H1 (cell line): ENCODE measurements around the gene CHCHD3. TPM values are rescaled to one million over a fixed set of nuclear protein-coding genes. Genes with fewer than 3 reads are reported as not detected.

Experiments
- CTCF ChIA-PET: fragments of 300-600 bp; sonication (Branson Sonifier 250); formaldehyde crosslinking; loops from one replicate; lab custom pipeline; 2021; ENCODE audit not compliant: partially characterized antibody; lab: Charles Lee
- POLR2A ChIA-PET: fragments of 300-600 bp; sonication (Branson Sonifier 250); formaldehyde crosslinking; loops from one replicate; lab custom pipeline; 2021; ENCODE audit warnings: inconsistent platforms; ENCODE audit not compliant: partially characterized antibody; lab: Charles Lee
- DNase-seq, 2 experiments: peaks; one replicate each; pipeline versions ENCODE4 v3.0.0 to v3.0.0-alpha.2; 2010 to 2022; ENCODE audit warnings: low spot score in 2 of 2, low read depth in 1 of 2, mixed read lengths in 1 of 2
- FAIRE-seq: peaks from 2 replicates; lab custom pipeline; 2011; peaks lifted over from hg19 to GRCh38; lab: Jason Lieb, UNC
- H2AFZ ChIP-seq: 2 replicates; pipeline ENCODE4 v1.8.1; 2012; ENCODE audit warnings: low read length, inconsistent platforms
- H2AK5ac ChIP-seq: 2 replicates; pipeline ENCODE4 v1.6.1; 2013; ENCODE audit warnings: low read depth, low read length
- H2BK120ac ChIP-seq: replicated peaks from 2 replicates; pipeline ENCODE3; 2013; ENCODE audit warnings: low read depth, low read length, inconsistent platforms
- H2BK12ac ChIP-seq: 2 replicates; pipeline ENCODE4 v1.6.1; 2013; ENCODE audit warnings: low read depth, low read length
- H2BK15ac ChIP-seq: 2 replicates; pipeline ENCODE4 v1.6.1; 2013; ENCODE audit warnings: low read length
- H2BK20ac ChIP-seq: 2 replicates; pipeline ENCODE4 v1.6.1; 2013; ENCODE audit warnings: low read length
- H2BK5ac ChIP-seq: 2 replicates; pipeline ENCODE4 v1.6.1; 2013; ENCODE audit warnings: low read depth, low read length
- H3K14ac ChIP-seq: 2 replicates; pipeline ENCODE4 v1.6.1; 2013; ENCODE audit warnings: inconsistent platforms; ENCODE audit not compliant: insufficient read length
- H3K18ac ChIP-seq: 2 replicates; pipeline ENCODE4 v1.6.1; 2013; ENCODE audit warnings: low read length; ENCODE audit errors: extremely low read depth
- H3K23ac ChIP-seq: 2 replicates; pipeline ENCODE4 v1.6.1; 2013; ENCODE audit warnings: inconsistent platforms; ENCODE audit not compliant: insufficient read length
- H3K23me2 ChIP-seq: 2 replicates; pipeline ENCODE4 v1.6.1; 2013; ENCODE audit warnings: low read depth, low read length
- H3K27ac ChIP-seq: 2 replicates; pipeline ENCODE4 v1.6.1; 2011; ENCODE audit warnings: low read depth, low read length, inconsistent platforms
- H3K27me3 ChIP-seq, 4 experiments: replicated peaks in 1 of 4; 1 replicate in 1 of 4; 2 replicates in 3 of 4; pipeline versions ENCODE4 v1.6.1 to v1.8.1; 2011 to 2013; ENCODE audit warnings: low read length in 3 of 4, mild to moderate bottlenecking in 3 of 4, inconsistent platforms in 2 of 4, mixed read lengths in 2 of 4, moderate library complexity in 1 of 4; ENCODE audit not compliant: control insufficient read depth in 3 of 4, insufficient read depth in 3 of 4; ENCODE audit errors: extremely low read depth in 1 of 4
- H3K36me3 ChIP-seq, 4 experiments: 2 replicates each; pipeline versions ENCODE4 v1.6.1 to v1.8.1; 2011 to 2013; ENCODE audit warnings: mild to moderate bottlenecking in 4 of 4, low read length in 3 of 4, moderate library complexity in 2 of 4, control low read depth in 1 of 4, inconsistent platforms in 1 of 4; ENCODE audit not compliant: insufficient read depth in 4 of 4, control insufficient read depth in 2 of 4
- H3K4ac ChIP-seq: replicated peaks from 2 replicates; pipeline ENCODE3; 2013; ENCODE audit warnings: low read length, low read depth, mixed read lengths, inconsistent platforms; ENCODE audit not compliant: insufficient read length
- H3K4me1 ChIP-seq, 4 experiments: replicated peaks in 1 of 4; 1 replicate in 1 of 4; 2 replicates in 3 of 4; pipeline versions ENCODE4 v1.6.1 to v1.8.1; 2011 to 2013; ENCODE audit warnings: low read length in 3 of 4, inconsistent platforms in 2 of 4, mixed read lengths in 1 of 4; ENCODE audit not compliant: insufficient read depth in 4 of 4, control insufficient read depth in 3 of 4
- H3K4me2 ChIP-seq, 2 experiments: 2 replicates each; pipeline versions ENCODE4 v1.6.1 to v1.8.1; 2011 to 2013; ENCODE audit warnings: low read depth in 2 of 2, low read length in 2 of 2, control low read depth in 1 of 2, inconsistent platforms in 1 of 2, mild to moderate bottlenecking in 1 of 2; ENCODE audit not compliant: insufficient read depth in 1 of 2
- H3K4me3 ChIP-seq, 4 experiments: fragments of 200-600, 300-600 bp in 1 of 4; sonication (generic), shearing (Covaris generic), sonication (Bioruptor Twin) in 1 of 4; 2 replicates each; pipeline versions ENCODE4 v1.5.1 to v1.8.1; 2011 to 2016; ENCODE audit warnings: low read length in 4 of 4, low read depth in 3 of 4, control low read depth in 2 of 4, inconsistent platforms in 2 of 4, mild to moderate bottlenecking in 2 of 4, mixed read lengths in 1 of 4, moderate library complexity in 1 of 4; ENCODE audit not compliant: insufficient read depth in 2 of 4; ENCODE audit errors: extremely low read depth in 1 of 4
- H3K56ac ChIP-seq: replicated peaks from 2 replicates; pipeline ENCODE3; 2013; ENCODE audit warnings: low read depth, mild to moderate bottlenecking, mixed read lengths, low read length, inconsistent platforms; ENCODE audit not compliant: insufficient read length
- H3K79me1 ChIP-seq: 2 replicates; pipeline ENCODE4 v1.6.1; 2013; ENCODE audit warnings: low read depth, low read length, control low read depth
- H3K79me2 ChIP-seq, 2 experiments: 2 replicates each; pipeline versions ENCODE4 v1.6.1 to v1.8.1; 2012 to 2013; ENCODE audit warnings: low read length in 2 of 2, mild to moderate bottlenecking in 2 of 2, inconsistent platforms in 1 of 2; ENCODE audit not compliant: insufficient read depth in 2 of 2, control insufficient read depth in 1 of 2
- H3K9ac ChIP-seq, 4 experiments: replicated peaks in 1 of 4; 1 replicate in 1 of 4; 2 replicates in 3 of 4; pipeline versions ENCODE4 v1.6.1 to v1.8.1; 2011 to 2013; ENCODE audit warnings: low read depth in 3 of 4, low read length in 3 of 4, control low read depth in 2 of 4, mild to moderate bottlenecking in 2 of 4, moderate library complexity in 2 of 4, inconsistent platforms in 1 of 4; ENCODE audit errors: extremely low read depth in 1 of 4
- H3K9me3 ChIP-seq, 2 experiments: 2 replicates each; pipeline versions ENCODE4 v1.6.1 to v1.8.1; 2012 to 2013; ENCODE audit warnings: mild to moderate bottlenecking in 2 of 2, moderate library complexity in 2 of 2, control low read depth in 1 of 2, inconsistent platforms in 1 of 2, low read depth in 1 of 2, low read length in 1 of 2, mixed read lengths in 1 of 2; ENCODE audit not compliant: insufficient read depth in 2 of 2
- H4K20me1 ChIP-seq, 2 experiments: replicated peaks in 1 of 2; 2 replicates each; pipeline versions ENCODE3 to v1.8.1; 2011 to 2013; ENCODE audit warnings: inconsistent platforms in 2 of 2, low read length in 2 of 2, mild to moderate bottlenecking in 1 of 2; ENCODE audit not compliant: insufficient read depth in 2 of 2, control insufficient read depth in 1 of 2
- H4K5ac ChIP-seq: 2 replicates; pipeline ENCODE4 v1.6.1; 2013; ENCODE audit warnings: low read length, low read depth, mixed read lengths, inconsistent platforms; ENCODE audit not compliant: insufficient read length
- H4K8ac ChIP-seq: 2 replicates; pipeline ENCODE4 v1.8.0; 2013; ENCODE audit warnings: mild to moderate bottlenecking, moderate library complexity, low read length, inconsistent platforms; ENCODE audit not compliant: insufficient read depth; ENCODE audit errors: extremely low read depth
- H4K91ac ChIP-seq: replicated peaks from 2 replicates; pipeline ENCODE3; 2013; ENCODE audit warnings: low read length, mixed read lengths, inconsistent platforms; ENCODE audit not compliant: insufficient read length
- BACH1 ChIP-seq: IDR thresholded peaks from 2 replicates; pipeline ENCODE4 v1.6.1; 2012; ENCODE audit warnings: low read length, improper control_type of control experiment
- CEBPB ChIP-seq: IDR thresholded peaks from 2 replicates; pipeline ENCODE4 v1.6.1; 2012; ENCODE audit warnings: low read depth, low read length
- E2F6 ChIP-seq: IDR thresholded peaks from 2 replicates; pipeline ENCODE4 v1.6.1; 2012; ENCODE audit warnings: inconsistent platforms
- RNF2 ChIP-seq: fragments of 200-900, 300-1000 bp; sonication (generic); IDR thresholded peaks from 2 replicates; pipeline ENCODE4 v1.7.1; 2016; ENCODE audit warnings: borderline replicate concordance, low read depth, mild to moderate bottlenecking, antibody characterized with exemption, low read length; ENCODE audit not compliant: poor library complexity, severe bottlenecking; ENCODE audit errors: missing control alignments
- SIN3A ChIP-seq, 2 experiments: IDR thresholded peaks in 1 of 2; conservative IDR thresholded peaks in 1 of 2; 2 replicates each; pipeline ENCODE4 v1.6.1; 2011 to 2012; ENCODE audit warnings: low read length in 2 of 2, improper control_type of control experiment in 1 of 2, low read depth in 1 of 2, mild to moderate bottlenecking in 1 of 2
- SIRT6 ChIP-seq: IDR thresholded peaks from one replicate; pipeline ENCODE4 v1.7.1; 2012; ENCODE audit warnings: low read length, inconsistent platforms
- SP4 ChIP-seq: IDR thresholded peaks from 2 replicates; pipeline ENCODE4 v1.6.1; 2012; ENCODE audit warnings: low read length, inconsistent platforms
- TCF12 ChIP-seq: IDR thresholded peaks from 2 replicates; pipeline ENCODE4 v1.6.1; 2011; ENCODE audit warnings: low read depth, mild to moderate bottlenecking, low read length
- TEAD4 ChIP-seq: IDR thresholded peaks from 2 replicates; pipeline ENCODE4 v1.6.1; 2012; ENCODE audit warnings: low read depth, low read length, inconsistent platforms, mixed read lengths
- WGBS, 2 experiments: shearing (Covaris generic) in 1 of 2; methylation state at CpG; one replicate each; pipeline versions ENCODE4 v1.1.6 to v1.1.7; 2013 to 2015; ENCODE audit warnings: low lambda C conversion rate in 2 of 2, mixed read lengths in 2 of 2, inconsistent platforms in 1 of 2, low coverage in 1 of 2, missing lambda C conversion rate in 1 of 2; ENCODE audit not compliant: insufficient replicate concordance in 2 of 2, insufficient coverage in 1 of 2, insufficient read length in 1 of 2; ENCODE audit errors: extremely low coverage in 1 of 2, missing lambda C conversion rate in 1 of 2; 5-methylcytosine and 5-hydroxymethylcytosine counted together
- polyA plus RNA-seq, 7 experiments: library from polyadenylated mRNA; depleted of rRNA in 3 of 7; stranded (reverse) in 5 of 7; unstranded in 2 of 7; fragments of >200 nt in 5 of 7; fragments of 200-250 nt in 2 of 7; gene quantifications; 1 replicate in 5 of 7; 2 replicates in 1 of 7; 4 replicates in 1 of 7; pipeline versions ENCODE4 v1.2.1 to v1.2.3, GENCODE V29; 2011 to 2013; ENCODE audit warnings: missing spikeins in 2 of 7, mixed read lengths in 2 of 7
- total RNA-seq: library from RNA; stranded (reverse); fragmentation: NEBNext Ultra II Directional; extraction: Animal tissue kit (Norgen Biotek cat#: 25700); gene quantifications from 2 replicates; pipeline ENCODE4 v1.2.1, GENCODE V29; 2021

Gene CHCHD3
- total and polyA plus RNA-seq, 2 of the 8 experiments (the other 6 are each of a cell fraction or from before 2014, with no cell fraction given) = 42.9 to 137 TPM

- Histone ChIP-seq H3K23me2 (no peaks in the 10 kb centered on the region), H3K4ac (no peak overlapping the region), H3K4me2 (no peak overlapping the region), H3K27ac (no peak overlapping the region), H3K36me3 (no peaks in the 10 kb centered on the region; a peak in 2 of 8 replicates), H3K9me3 (no peaks in the 10 kb centered on the region), H2AK5ac (no peak overlapping the region), H3K23ac (no peak overlapping the region), H3K18ac (no peak overlapping the region), H3K14ac (no peak overlapping the region), H3K4me1 (no peaks in the 10 kb centered on the region), H3K4me3 (no peak overlapping the region), H3K9ac (no peak overlapping the region), H4K20me1 (peaks cover 0 to 2% of the 10 kb centered on the region in 2 experiments), H2BK12ac (no peak overlapping the region), H4K5ac (no peak overlapping the region), H3K27me3 (no peaks in the 10 kb centered on the region), H4K91ac (no peak overlapping the region), H4K8ac (no peak overlapping the region), H2BK120ac (no peak overlapping the region), H2AFZ (no peak overlapping the region), H3K56ac (no peak overlapping the region), H3K79me1 (no peaks in the 10 kb centered on the region), H2BK20ac (no peak overlapping the region), H2BK5ac (no peak overlapping the region), H3K79me2 (0 out of 4 replicates have a peak, but pooled peaks cover 0 to 2% of the 10 kb centered on the region in 2 experiments), H2BK15ac (no peak overlapping the region)
- CTCF ChIA-PET = interaction anchor here (0.6 kb wide), 1 partner anchor 262 kb away, joined by 3 read pairs; no protein-coding TSS in a partner anchor
- no peak for DNase-seq
- FAIRE-seq = no peak
- TF ChIP-seq TEAD4 (no peak), BACH1 (no peak), SIN3A (conservative IDR thresholded peaks at IDR 0.05 in 1 of 2, IDR thresholded peaks at IDR 0.05 in 1 of 2; ENCODE audit: low read depth in 1 of 2, low read length in 2 of 2) (no peak), E2F6 (no peak), SIRT6 (no peak), CEBPB (no peak), TCF12 (no peak), SP4 (no peak), RNF2 (no peak)
- POLR2A ChIA-PET = no interaction called here
- WGBS, 2 experiments = 86% methylated on average over 3 of the region's 3 CpGs; no CpG with 5 or more reads in 1 of the 2 experiments
These were observed 244.4 kb downstream of the CHCHD3 start for GRCh38 chr7:132837529-132837928.
